Skin epidermis (tissue), 12 donors: ENCODE results near the gene CRTAC1.
"Not testable (repeated sequence)": the region's sequence is repeated elsewhere in the genome, so short reads cannot be mapped to it uniquely, and the experiment has no call there.

Source experiments
- H3K27ac ChIP-seq, 21 experiments: fragments of 200-600 bp; sonication (generic) in 11 of 21; one replicate each; pipeline ENCODE4 v1.5.0; 2020; ENCODE audit warnings: mild to moderate bottlenecking in 3 of 21, inconsistent platforms in 2 of 21, moderate library complexity in 2 of 21
- H3K4me3 ChIP-seq, 7 experiments: fragments of 200-600 bp; sonication (generic) in 2 of 7; one replicate each; pipeline ENCODE4 v1.5.0; 2020; ENCODE audit warnings: inconsistent platforms in 2 of 7, mild to moderate bottlenecking in 2 of 7, moderate library complexity in 1 of 7

CRTAC1 gene

GRCh38 chr10:97852840-97853405, 177.5 kb downstream of the CRTAC1 start:
- H3K27ac ChIP-seq, result peak overlapping the region in 14 of 21 experiments; percentile 1 to 91 (median 40)
- no peak overlapping the region for H3K4me3 ChIP-seq

DNA sequence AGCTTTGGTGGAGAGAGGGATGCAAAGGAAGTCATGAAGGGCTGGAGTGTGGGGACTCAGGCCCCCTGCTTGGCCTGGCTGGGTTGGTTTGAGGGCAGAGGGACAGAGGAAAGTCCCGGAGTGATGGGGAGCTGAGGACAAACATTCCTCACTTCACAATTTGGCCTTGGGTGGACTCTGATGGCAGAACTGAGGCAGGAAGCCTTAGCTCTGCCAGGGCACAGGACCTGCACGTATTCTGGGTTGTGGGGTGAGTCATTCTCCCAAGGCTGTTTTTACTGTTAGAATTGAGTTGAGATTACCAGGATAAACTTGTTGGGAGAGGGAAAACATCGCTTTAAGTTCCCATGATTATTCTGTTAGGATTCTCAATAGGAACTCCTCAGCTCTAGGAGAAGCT, 178.1 kb downstream of the CRTAC1 start:
- peak overlapping the region in 15 of 21 experiments; percentile 12 to 91 (median 37) for H3K27ac ChIP-seq
- H3K4me3 ChIP-seq, result peak overlapping the region in 1 of 7 experiments; percentile 71

DNA sequence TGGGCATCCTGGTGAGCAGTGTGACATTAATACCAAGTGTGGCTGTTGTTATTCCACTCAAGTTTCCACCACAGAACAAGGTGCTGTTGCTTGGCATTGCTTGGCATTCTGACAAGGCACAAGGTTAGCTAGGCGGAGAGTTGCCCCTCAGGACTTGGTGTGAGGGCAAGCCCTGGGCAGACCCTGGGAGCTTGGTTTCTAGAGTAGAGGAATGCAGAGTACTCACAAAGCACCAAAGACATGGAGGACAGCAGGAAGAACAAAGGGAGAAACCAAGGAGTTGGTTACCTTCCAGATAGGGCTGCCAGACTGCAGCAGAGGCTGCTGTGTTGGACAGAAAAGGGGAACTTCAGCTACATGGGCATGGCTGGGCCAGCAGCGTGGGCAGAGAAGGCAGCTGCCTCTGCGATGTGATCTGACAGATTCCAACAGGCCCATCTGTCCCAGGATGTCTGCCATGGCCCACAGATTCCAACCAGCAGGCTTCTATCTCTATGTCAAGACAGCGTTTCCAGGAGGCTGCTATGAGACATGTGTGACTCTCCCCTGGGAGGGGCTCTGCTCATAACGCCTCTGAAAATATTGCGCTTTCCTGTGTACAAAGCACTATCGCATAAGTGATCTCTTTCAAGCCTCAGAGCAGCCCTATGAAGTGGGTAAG, 178.9 kb downstream of the CRTAC1 start:
- H3K27ac ChIP-seq, result peak overlapping the region in 9 of 21 experiments; percentile 5 to 91 (median 77)
- H3K4me3 ChIP-seq, result peak overlapping the region in 4 of 7 experiments; percentile 43 to 71 (median 60)

DNA sequence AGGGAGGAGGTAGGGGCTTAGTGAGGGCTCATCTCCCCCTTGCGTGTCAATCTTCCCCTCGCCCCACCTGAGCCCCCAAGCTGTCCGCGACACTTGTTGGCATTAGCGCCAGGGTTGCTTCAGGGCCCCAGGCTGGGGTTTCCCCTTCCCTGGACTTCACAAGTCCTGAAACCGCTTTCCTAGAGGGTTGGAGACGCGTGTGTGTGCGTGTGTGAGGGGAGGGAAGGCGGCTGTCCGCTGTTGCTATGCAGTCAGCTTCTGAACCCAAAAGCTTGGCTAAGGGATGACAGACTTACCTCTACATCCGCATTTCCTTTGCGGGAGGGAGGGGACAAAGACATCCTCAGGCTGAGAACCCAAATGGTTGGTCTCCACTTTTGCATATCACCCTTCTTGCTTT, 180.0 kb downstream of the CRTAC1 start:
- H3K4me3 ChIP-seq, result peak overlapping the region; percentile 43 to 71 (median 52)
- H3K27ac ChIP-seq, result peak overlapping the region in 16 of 21 experiments; percentile 5 to 91 (median 68)

GRCh38 chr10:97849687-97850402, 180.6 kb downstream of the CRTAC1 start, which contains the start of gene GOLGA7B:
TSS of gene GOLGA7B (plus strand) at chr10:97849843. CDS start at chr10:97850304, 461 bp downstream.
- Histone ChIP-seq H3K27ac (peak within 1 kb of the TSS; percentile 5 to 91 (median 68)), H3K4me3 (peak within 1 kb of the TSS; percentile 43 to 71 (median 52))

GRCh38 chr10:97849103-97849686, 181.2 kb downstream of the CRTAC1 start:
- H3K27ac ChIP-seq, result peak overlapping the region in 20 of 21 experiments; percentile 5 to 91 (median 68)
- H3K4me3 ChIP-seq, result peak overlapping the region; percentile 43 to 71 (median 52)

GRCh38 chr10:97844678-97845077, 185.7 kb downstream of the CRTAC1 start:
- H3K27ac ChIP-seq, result no peak overlapping the region
- H3K4me3 ChIP-seq, result no peak overlapping the region

DNA sequence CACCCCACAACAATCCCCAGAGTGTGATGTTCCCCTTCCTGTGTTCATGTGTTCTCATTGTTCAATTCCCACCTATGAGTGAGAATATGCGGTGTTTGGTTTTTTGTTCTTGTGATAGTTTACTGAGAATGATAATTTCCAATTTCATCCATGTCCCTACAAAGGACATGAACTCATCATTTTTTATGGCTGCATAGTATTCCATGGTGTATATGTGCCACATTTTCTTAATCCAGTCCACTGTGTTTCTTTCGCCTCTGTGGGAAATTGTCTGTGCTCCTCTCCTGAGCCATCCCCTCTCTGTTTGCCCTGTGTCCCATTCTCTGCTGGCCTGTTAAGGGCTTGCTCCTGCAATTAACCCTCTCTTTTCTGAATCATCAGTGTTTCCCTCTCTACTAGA, 186.4 kb downstream of the CRTAC1 start:
- H3K4me3 ChIP-seq, H3K27ac ChIP-seq: not testable (repeated sequence)

- no peak overlapping the region for H3K4me3 ChIP-seq
- no peak overlapping the region for H3K27ac ChIP-seq
Measured at GRCh38 chr10:97843281-97843671, 187.1 kb downstream of the CRTAC1 start.

- H3K4me3 ChIP-seq, result no peak overlapping the region
- H3K27ac ChIP-seq, result no peak overlapping the region
Measured at GRCh38 chr10:97842656-97843280, 187.7 kb downstream of the CRTAC1 start.

- not testable (repeated sequence) for H3K4me3 ChIP-seq, H3K27ac ChIP-seq
Measured at GRCh38 chr10:97842114-97842513, 188.3 kb downstream of the CRTAC1 start.

DNA sequence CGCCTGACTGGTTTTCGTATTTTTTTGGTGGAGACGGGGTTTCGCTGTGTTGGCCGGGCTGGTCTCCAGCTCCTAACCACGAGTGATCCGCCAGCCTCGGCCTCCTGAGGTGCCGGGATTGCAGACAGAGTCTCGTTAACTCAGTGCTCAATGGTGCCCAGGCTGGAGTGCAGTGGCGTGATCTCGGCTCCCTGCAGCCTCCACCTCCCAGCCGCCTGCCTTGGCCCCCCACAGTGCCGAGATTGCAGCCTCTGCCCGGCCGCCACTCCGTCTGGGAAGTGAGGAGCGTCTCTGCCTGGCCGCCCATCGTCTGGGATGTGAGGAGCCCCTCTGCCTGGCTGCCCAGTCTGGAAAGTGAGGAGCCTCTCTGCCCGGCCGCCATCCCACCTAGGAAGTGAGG, 189.3 kb downstream of the CRTAC1 start:
- not testable (repeated sequence) for H3K4me3 ChIP-seq

GRCh38 chr10:97838091-97838490, 192.3 kb downstream of the CRTAC1 start:
- no peak overlapping the region for H3K27ac ChIP-seq
- no peak overlapping the region for H3K4me3 ChIP-seq

More for the DNA sequence above, 189.3 kb downstream of the CRTAC1 start:
- H3K27ac ChIP-seq, result not testable (repeated sequence)

DNA sequence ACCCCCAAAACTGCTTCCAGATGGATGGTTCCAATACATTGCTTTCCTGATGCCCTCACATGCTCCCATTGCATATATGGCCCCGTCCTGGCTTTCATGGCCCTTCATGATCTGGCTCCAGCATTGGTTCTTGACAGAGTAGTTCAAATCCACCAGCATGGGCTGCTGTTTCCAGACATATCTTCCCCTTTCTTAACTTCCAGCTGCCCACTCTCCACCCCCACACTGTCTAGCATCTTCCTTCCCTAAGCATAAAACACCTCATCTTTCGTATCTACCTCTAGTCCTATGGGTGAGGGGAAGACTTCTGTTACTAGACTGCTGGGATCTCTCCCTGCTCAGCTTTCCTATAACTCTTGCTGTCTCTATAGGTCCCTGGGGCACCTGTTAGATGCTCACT, 194.0 kb downstream of the CRTAC1 start:
- Histone ChIP-seq H3K27ac (no peak overlapping the region), H3K4me3 (no peak overlapping the region)

- H3K4me3 ChIP-seq, result no peak overlapping the region
- peak overlapping the region in 1 of 21 experiments; percentile 30 for H3K27ac ChIP-seq
Measured at GRCh38 chr10:97831259-97831658, 199.2 kb downstream of the CRTAC1 start.

DNA sequence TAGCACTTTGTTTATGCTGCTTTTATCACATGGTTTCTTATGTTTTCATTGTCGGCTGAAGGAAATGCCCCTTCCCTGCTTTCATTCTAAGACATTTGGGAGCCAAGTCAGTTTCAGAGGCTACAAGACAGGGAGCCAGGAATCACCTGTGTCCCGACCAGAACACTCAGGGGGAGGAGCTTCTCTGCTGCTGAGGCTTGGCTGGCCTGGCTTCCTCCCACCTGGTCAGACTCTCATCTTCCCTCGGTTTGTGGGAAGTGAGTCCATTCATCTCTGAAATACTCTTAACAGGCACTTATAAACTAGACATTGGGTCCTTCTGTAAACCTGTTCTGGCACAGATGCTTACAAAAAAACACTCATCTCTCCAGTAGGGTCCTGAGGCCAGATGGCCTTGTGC, 200.4 kb downstream of the CRTAC1 start:
- peak overlapping the region in 1 of 21 experiments; percentile 81 for H3K27ac ChIP-seq
- H3K4me3 ChIP-seq, result no peak overlapping the region

DNA sequence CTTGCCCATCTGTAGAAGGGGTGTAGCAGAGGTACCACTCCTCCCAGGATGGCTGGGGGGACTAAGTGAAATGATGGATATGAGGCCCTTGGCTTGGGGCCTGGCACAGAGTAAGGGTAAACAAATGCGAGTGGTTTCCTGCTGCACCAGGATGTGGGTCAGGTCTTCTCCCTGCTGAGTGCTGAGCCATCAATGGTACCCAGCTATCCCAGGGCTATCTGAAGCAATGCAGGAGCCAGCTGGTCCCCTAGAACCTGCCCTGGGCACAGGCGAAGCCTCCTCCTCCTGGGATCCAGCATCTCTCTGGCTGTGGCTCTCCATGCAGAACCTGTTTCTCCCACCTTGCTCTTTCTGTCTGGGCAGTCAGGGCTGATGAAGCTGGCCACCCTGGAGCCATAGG, 201.7 kb downstream of the CRTAC1 start:
- Histone ChIP-seq H3K27ac (peak overlapping the region in 2 of 21 experiments; percentile 22 to 81), H3K4me3 (no peak overlapping the region)

DNA sequence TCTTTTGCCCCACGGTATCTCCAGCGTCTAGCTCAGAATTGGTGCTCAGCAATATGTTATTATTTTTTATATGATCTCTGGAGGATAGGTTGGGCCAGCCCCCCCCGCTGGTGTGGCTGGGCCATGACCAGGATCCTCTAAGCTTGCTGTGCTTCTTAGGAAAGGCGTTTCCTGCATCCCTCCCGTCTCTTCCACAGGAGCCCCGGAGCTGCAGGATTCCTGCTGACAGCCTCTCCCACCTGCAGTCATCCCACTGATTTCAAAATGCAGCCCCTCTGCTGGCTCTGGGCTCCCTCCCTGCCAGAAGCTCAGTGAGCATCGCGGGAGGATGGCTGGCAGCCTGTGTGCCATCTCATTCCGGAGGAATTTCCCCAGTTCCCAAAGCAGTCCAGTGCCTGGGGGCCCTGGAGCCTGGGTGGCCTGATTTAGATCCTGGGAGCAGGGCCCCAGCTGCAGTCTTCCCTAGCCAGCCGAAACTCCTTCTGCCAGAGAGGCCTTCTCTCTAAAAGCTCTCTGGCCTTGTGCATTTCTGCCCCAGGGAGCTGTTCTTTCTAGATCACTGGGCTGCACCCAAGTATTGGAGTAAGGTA, 202.6 kb downstream of the CRTAC1 start:
- H3K27ac ChIP-seq, result peak overlapping the region in 2 of 21 experiments; percentile 22 to 81
- H3K4me3 ChIP-seq, result no peak overlapping the region

GRCh38 chr10:97826892-97827291, 203.5 kb downstream of the CRTAC1 start:
- Histone ChIP-seq H3K4me3 (no peak overlapping the region), H3K27ac (no peak overlapping the region)
